HepG2 (cell line): ENCODE measurements around the gene PPP2R2D. TPM values are rescaled to one million over a fixed set of nuclear protein-coding genes. Genes with fewer than 3 reads are reported as not detected.

Experiments
- CBX2 ChIP-seq, 2 experiments: fragments of 200-600 bp in 1 of 2; sonication (generic); formaldehyde crosslinking in 1 of 2; IDR thresholded peaks; 2 replicates each; pipeline versions ENCODE4 v1.7.0 to v1.8.1; 2018 to 2022; ENCODE audit warnings: low read depth in 2 of 2, low read length in 1 of 2, mild to moderate bottlenecking in 1 of 2, missing genetic modification reagents in 1 of 2
- FOXP1 ChIP-seq, 2 experiments: fragments of 450-650 bp in 1 of 2; IDR thresholded peaks; 2 replicates each; pipeline ENCODE4 v1.6.1; 2017 to 2018; ENCODE audit warnings: antibody characterized with exemption in 1 of 2
- HHEX ChIP-seq: IDR thresholded peaks from 2 replicates; pipeline ENCODE4 v1.6.1; 2016; ENCODE audit warnings: control low read depth
- HOXA7 ChIP-seq: sonication (generic); formaldehyde crosslinking; IDR thresholded peaks from 2 replicates; pipeline ENCODE4 v1.8.1; 2022; ENCODE audit warnings: mild to moderate bottlenecking, missing genetic modification reagents, moderate library complexity
- MAX ChIP-seq: IDR thresholded peaks from 2 replicates; pipeline ENCODE4 v1.6.1; 2012; ENCODE audit warnings: inconsistent platforms
- MLXIP ChIP-seq: sonication (generic); formaldehyde crosslinking; IDR thresholded peaks from 2 replicates; pipeline ENCODE4 v1.9.0; 2021; ENCODE audit warnings: missing genetic modification reagents, borderline replicate concordance
- PRMT3 ChIP-seq: sonication (generic); formaldehyde crosslinking; IDR thresholded peaks from 2 replicates; pipeline ENCODE4 v1.8.1; 2022; ENCODE audit warnings: low read depth, mild to moderate bottlenecking, moderate library complexity, missing genetic modification reagents, borderline replicate concordance
- TCF7 ChIP-seq: sonication (generic); IDR thresholded peaks from 2 replicates; pipeline ENCODE4 v1.6.1; 2016; ENCODE audit warnings: antibody characterized with exemption, low read depth
- TOPORS ChIP-seq: sonication (generic); formaldehyde crosslinking; IDR thresholded peaks from 2 replicates; pipeline ENCODE4 v1.8.0; 2023; ENCODE audit warnings: mild to moderate bottlenecking, missing genetic modification reagents
- ZBTB39 ChIP-seq: sonication (generic); formaldehyde crosslinking; IDR thresholded peaks from 2 replicates; pipeline ENCODE4 v1.5.0; 2020; ENCODE audit warnings: missing genetic modification reagents
- ZNF232 ChIP-seq: sonication (generic); formaldehyde crosslinking; IDR thresholded peaks from 2 replicates; pipeline ENCODE4 v1.4.0; 2020; ENCODE audit warnings: missing genetic modification reagents, borderline replicate concordance
- ZNF251 ChIP-seq: sonication (generic); formaldehyde crosslinking; IDR thresholded peaks from 2 replicates; pipeline ENCODE4 v1.9.0; 2021; ENCODE audit warnings: mild to moderate bottlenecking, missing genetic modification reagents
- ZNF7 ChIP-seq: IDR thresholded peaks from 2 replicates; pipeline ENCODE4 v1.6.1; 2016; ENCODE audit warnings: missing biosample characterization, missing genetic modification reagents
- polyA plus RNA-seq, 8 experiments: library from polyadenylated mRNA; depleted of rRNA in 3 of 8; stranded (reverse) in 7 of 8; unstranded in 1 of 8; fragments of >200 nt; fragmentation: Illumina TruSeq in 4 of 8; extraction: Trizol in 4 of 8; gene quantifications; 2 replicates each; pipeline versions ENCODE4 v1.2.1 to v1.2.3, GENCODE V29; 2011 to 2016; ENCODE audit warnings: low read depth in 4 of 8, missing spikeins in 1 of 8, mixed read lengths in 1 of 8; ENCODE audit not compliant: insufficient read depth in 1 of 8
- total RNA-seq, 5 experiments: library from RNA; depleted of rRNA; stranded (reverse); fragments of >200 nt; fragmentation: Illumina TruSeq; extraction: Trizol; gene quantifications; 2 replicates each; pipeline ENCODE4 v1.2.3, GENCODE V29; 2016; ENCODE audit warnings: low read depth in 1 of 5

PPP2R2D gene
- total and polyA plus RNA-seq, 2 of the 13 experiments (the other 11 are each of a cell fraction or from before 2014, with no cell fraction given) = 32.7 to 33.2 TPM

- no peak for TF ChIP-seq ZNF232 (CRISPR knock-in tag)
- TF ChIP-seq ZBTB39 (CRISPR knock-in tag) = no peak
- TF ChIP-seq PRMT3 (CRISPR knock-in tag) = no peak
- TF ChIP-seq HOXA7 (CRISPR knock-in tag) = no peak
- TF ChIP-seq TOPORS (CRISPR knock-in tag) = no peak
- TF ChIP-seq ZNF251 = no peak
- TF ChIP-seq ZNF7 (CRISPR knock-in tag) = no peak
- no peak for TF ChIP-seq TCF7
- TF ChIP-seq HHEX (CRISPR knock-in tag) = no peak
- TF ChIP-seq MLXIP (CRISPR knock-in tag) = no peak
- no peak for TF ChIP-seq CBX2 (IDR thresholded peaks at IDR 0.05; ENCODE audit: low read depth, low read length)
- no peak for TF ChIP-seq CBX2 (CRISPR knock-in tag; IDR thresholded peaks at IDR 0.05; ENCODE audit: low read depth)
- TF ChIP-seq FOXP1 (IDR thresholded peaks at IDR 0.05) = no peak
- TF ChIP-seq FOXP1 (CRISPR knock-in tag; IDR thresholded peaks at IDR 0.05) = no peak
- no peak for TF ChIP-seq MAX
- TF ChIP-seq, all 625 proteins: peak for 68
Observed at GRCh38 chr10:131885391-131886165, 15.2 kb upstream of the PPP2R2D start (continued).
